ENCODE results near the gene CABCOCO1. TPM values are rescaled to one million over a fixed set of nuclear protein-coding genes. Genes with fewer than 3 reads are reported as not detected.
A peak's percentile ranks its signal among the peaks of the same experiment; 100 is the strongest.

The CABCOCO1 gene
- total and polyA plus RNA-seq, 9 of the 15 experiments (the other 6 are each of a cell fraction or from before 2014, with no cell fraction given), result 0.04 TPM; not detected in 8

- Histone ChIP-seq H3K9me1 (ENCODE audit: control insufficient read depth, insufficient read depth, low read length) (no peaks in the 10 kb centered on the region), H3K27me3 (ENCODE audit: control insufficient read depth in 2 of 2, insufficient read depth in 2 of 2, low read length in 2 of 2) (no peaks in the 10 kb centered on the region; a peak in 1 of 5 replicates), H3K9ac (ENCODE audit: insufficient read depth in 1 of 2, low read depth in 2 of 2, low read length in 2 of 2) (no peak overlapping the region), H4K20me1 (replicated peaks; ENCODE audit: control insufficient read depth, insufficient read depth, low read length) (no peaks in the 10 kb centered on the region), H3K4me1 (replicated peaks in 1 of 2; ENCODE audit: control insufficient read depth in 2 of 2, insufficient read depth in 2 of 2, low read length in 2 of 2) (no peaks in the 10 kb centered on the region), H2AFZ (ENCODE audit: low read depth, low read length) (no peak overlapping the region), H3K9me3 (replicated peaks; ENCODE audit: control insufficient read depth, insufficient read depth, low read depth, low read length) (no peaks in the 10 kb centered on the region), H3K4me2 (ENCODE audit: insufficient read depth, low read length) (no peak overlapping the region), H3K36me3 (ENCODE audit: control insufficient read depth, insufficient read depth, low read length) (no peaks in the 10 kb centered on the region), H3K27ac (ENCODE audit: extremely low read depth, low read depth, low read length) (no peak overlapping the region), H3K4me3 (no peak overlapping the region), H3K79me2 (ENCODE audit: control insufficient read depth, insufficient read depth, low read length) (no peaks in the 10 kb centered on the region)
- ChIA-PET CTCF (ENCODE audit: low intra/inter-chr PET ratio) (no interaction called here), POLR2A (interaction anchor here (0.7 to 3.4 kb wide), 4 partner anchors 11 to 232 kb away, joined by 3 to 14 read pairs (median 3); no protein-coding TSS in a partner anchor)
- intact Hi-C loops (cut with micrococcal nuclease) (no loop called here), in situ Hi-C loops (cut with MboI) (no loop called here)
- FAIRE-seq (no peak), DNase-seq (ENCODE audit: extremely low read depth in 1 of 4, low spot score in 3 of 4) (no peak), ATAC-seq (no peak)
- TF ChIP-seq CEBPG (CRISPR knock-in tag; IDR thresholded peaks at IDR 0.05) (no peak), CEBPG (tag; conservative IDR thresholded peaks at IDR 0.05 in 1 of 2, IDR thresholded peaks at IDR 0.05 in 1 of 2) (peak in 1 of 2 experiments; percentile 62; a peak in 2 of 4 replicates), ATF2 (CRISPR knock-in tag; IDR thresholded peaks at IDR 0.05) (no peak), YBX1 (IDR thresholded peaks at IDR 0.05) (no peak), CEBPB (tag; IDR thresholded peaks at IDR 0.05) (peak; percentile 63; the same call in 1 of the 2 replicates)
- TF ChIP-seq, protein P1, sequence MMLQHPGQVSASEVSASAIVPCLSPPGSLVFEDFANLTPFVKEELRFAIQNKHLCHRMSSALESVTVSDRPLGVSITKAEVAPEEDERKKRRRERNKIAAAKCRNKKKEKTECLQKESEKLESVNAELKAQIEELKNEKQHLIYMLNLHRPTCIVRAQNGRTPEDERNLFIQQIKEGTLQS (IDR thresholded peaks at IDR 0.05), result peak; percentile 40; the same call in 1 of the 2 replicates
- TF ChIP-seq, protein P1 (CRISPR knock-in tag; conservative IDR thresholded peaks at IDR 0.05), result no peak
- TF ChIP-seq, protein P2, sequence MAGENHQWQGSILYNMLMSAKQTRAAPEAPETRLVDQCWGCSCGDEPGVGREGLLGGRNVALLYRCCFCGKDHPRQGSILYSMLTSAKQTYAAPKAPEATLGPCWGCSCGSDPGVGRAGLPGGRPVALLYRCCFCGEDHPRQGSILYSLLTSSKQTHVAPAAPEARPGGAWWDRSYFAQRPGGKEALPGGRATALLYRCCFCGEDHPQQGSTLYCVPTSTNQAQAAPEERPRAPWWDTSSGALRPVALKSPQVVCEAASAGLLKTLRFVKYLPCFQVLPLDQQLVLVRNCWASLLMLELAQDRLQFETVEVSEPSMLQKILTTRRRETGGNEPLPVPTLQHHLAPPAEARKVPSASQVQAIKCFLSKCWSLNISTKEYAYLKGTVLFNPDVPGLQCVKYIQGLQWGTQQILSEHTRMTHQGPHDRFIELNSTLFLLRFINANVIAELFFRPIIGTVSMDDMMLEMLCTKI (IDR thresholded peaks at IDR 0.05; ENCODE audit: partially characterized antibody), result no peak
- TF ChIP-seq, protein P3, sequence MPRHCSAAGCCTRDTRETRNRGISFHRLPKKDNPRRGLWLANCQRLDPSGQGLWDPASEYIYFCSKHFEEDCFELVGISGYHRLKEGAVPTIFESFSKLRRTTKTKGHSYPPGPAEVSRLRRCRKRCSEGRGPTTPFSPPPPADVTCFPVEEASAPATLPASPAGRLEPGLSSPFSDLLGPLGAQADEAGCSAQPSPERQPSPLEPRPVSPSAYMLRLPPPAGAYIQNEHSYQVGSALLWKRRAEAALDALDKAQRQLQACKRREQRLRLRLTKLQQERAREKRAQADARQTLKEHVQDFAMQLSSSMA (CRISPR knock-in tag; IDR thresholded peaks at IDR 0.05), result no peak
- 4% methylated on average over 1 of the region's 1 CpG for WGBS (ENCODE audit: insufficient coverage, low coverage, missing lambda C conversion rate)
- BruUV-seq (replicated peaks), result no TSS peak
Observed at GRCh38 chr10:61643316-61643751, 19.4 kb upstream of the CABCOCO1 start.

All from K562 (cell line).